Psoas muscle (tissue), 8 donors: ENCODE results near the gene B9D1. TPM values are rescaled to one million over a fixed set of nuclear protein-coding genes. Genes with fewer than 3 reads are reported as not detected.

ENCODE experiments used
- ATAC-seq, 4 donors: fragments of 200-7000 bp; cut with Tn5 transposase; one replicate each; pipeline ENCODE4 v1.9.1; 2020; ENCODE audit warnings: moderate library complexity in 3 of 4, mild to moderate bottlenecking in 2 of 4
- DNase-seq, 2 donors: peaks; one replicate each; pipeline ENCODE4 v3.0.0-alpha.2; 2020
- H3K27ac ChIP-seq: fragments of 200-600 bp; one replicate; pipeline ENCODE4 v1.8.0; 2022
- H3K27me3 ChIP-seq, 3 donors: fragments of 200-600 bp in 1 of 3; one replicate each; pipeline versions ENCODE4 v1.6.1 to v1.8.0; 2013 to 2022; ENCODE audit warnings: low read length in 2 of 3, mild to moderate bottlenecking in 2 of 3, moderate library complexity in 1 of 3; ENCODE audit not compliant: insufficient read depth in 3 of 3
- H3K36me3 ChIP-seq, 2 donors: fragments of 200-600 bp in 1 of 2; one replicate each; pipeline versions ENCODE4 v1.6.1 to v1.8.0; 2013 to 2022; ENCODE audit warnings: low read depth in 1 of 2, mild to moderate bottlenecking in 1 of 2, moderate library complexity in 1 of 2; ENCODE audit not compliant: insufficient read depth in 1 of 2
- H3K4me1 ChIP-seq: fragments of 200-600 bp; one replicate; pipeline ENCODE4 v1.8.0; 2022
- H3K4me3 ChIP-seq: fragments of 200-600 bp; one replicate; pipeline ENCODE4 v1.8.0; 2022; ENCODE audit warnings: mild to moderate bottlenecking
- H3K9me3 ChIP-seq: fragments of 200-600 bp; one replicate; pipeline ENCODE4 v1.8.0; 2022
- CTCF ChIP-seq: fragments of 200-600 bp; IDR thresholded peaks from one replicate; pipeline ENCODE4 v1.8.0; 2022; ENCODE audit warnings: antibody characterized with exemption
- whole genome bisulfite sequencing, 3 donors: extraction: QIAGEN DNeasy Blood & Tissue Kit; methylation state at CpG; one replicate each; pipeline versions ENCODE4 v1.1.6 to v1.1.7; 2013; 5-methylcytosine and 5-hydroxymethylcytosine counted together
- intact Hi-C, 2 donors: fragments of 100-400 bp; cut with DNase I; formaldehyde crosslinking; loops; one replicate each; pipeline versions ENCODE4 v1.11.0 to v1.14.2; 2022
- polyA plus RNA-seq, 3 donors: library from polyadenylated mRNA; stranded (reverse); fragments of 200-250 nt; gene quantifications; one replicate each; pipeline ENCODE4 v1.2.3, GENCODE V29; 2013
- total RNA-seq, 4 donors: library from RNA; stranded (reverse); fragmentation: NEBNext Ultra II Directional in 2 of 4; extraction: Animal tissue kit (Norgen Biotek cat#: 25700) in 2 of 4; gene quantifications; one replicate each; pipeline versions ENCODE4 v1.2.1 to v1.2.4, GENCODE V29; 2021 to 2023
- donor health status: healthy with polysubstance abuse.
- donor health status: DM: no; HTN: no; CAD: no; lungs with moderate emphysema.
- donor health status: Bipolar disorder and iron deficiency.
- donor health status: healthy.
- donor health status: DM: yes; HTN: yes; CAD: no.
- donor health status: DM: no; HTN: no; CAD: no.
- donor health status: DM: no; HTN: no; CAD: no.
- donor health status: DM: yes; HTN: yes; CAD: no.

Gene B9D1
- total and polyA plus RNA-seq, 7 donors, result 4.7 to 9.2 (median 7.0) TPM

- no peaks in the 10 kb centered on the region for H3K36me3 ChIP-seq
- 82 to 88% (median 83%) methylated on average over 1 of the region's 1 CpG for WGBS, 3 donors
- no peaks in the 10 kb centered on the region for H3K27me3 ChIP-seq
- no peaks in the 10 kb centered on the region for H3K9me3 ChIP-seq
- intact Hi-C loops, result no loop called here
- DNase-seq, result no peak
- no peak overlapping the region for H3K27ac ChIP-seq
- ATAC-seq, result no peak
- H3K4me1 ChIP-seq, result no peaks in the 10 kb centered on the region
- no peak for TF ChIP-seq CTCF
- H3K4me3 ChIP-seq, result no peak overlapping the region
Measured at GRCh38 chr17:19404264-19404663, 41.7 kb upstream of the B9D1 start.

- no peaks in the 10 kb centered on the region for H3K9me3 ChIP-seq
- TF ChIP-seq CTCF, result no peak
- DNase-seq (no peak), ATAC-seq (no peak)
- no peak overlapping the region for H3K27ac ChIP-seq
- no peak overlapping the region for H3K4me3 ChIP-seq
- 85 to 94% (median 90%) methylated on average over 4 of the region's 4 CpGs for WGBS, 3 donors
- intact Hi-C loops, result no loop called here
- H3K27me3 ChIP-seq, result no peaks in the 10 kb centered on the region
- H3K36me3 ChIP-seq, result no peaks in the 10 kb centered on the region
- H3K4me1 ChIP-seq, result no peaks in the 10 kb centered on the region
Measured at GRCh38 chr17:19403021-19403420, 40.5 kb upstream of the B9D1 start.

GRCh38 chr17:19402171-19402570, 39.6 kb upstream of the B9D1 start:
- 50 to 65% (median 55%) methylated on average over 1 of the region's 1 CpG for WGBS, 3 donors
- no peaks in the 10 kb centered on the region for H3K4me1 ChIP-seq
- no peaks in the 10 kb centered on the region for H3K36me3 ChIP-seq
- H3K4me3 ChIP-seq, result no peak overlapping the region
- H3K9me3 ChIP-seq, result no peaks in the 10 kb centered on the region
- TF ChIP-seq CTCF, result no peak
- H3K27me3 ChIP-seq, result no peaks in the 10 kb centered on the region
- DNase-seq (no peak), ATAC-seq (no peak)
- intact Hi-C loops, result no loop called here
- no peak overlapping the region for H3K27ac ChIP-seq

GRCh38 chr17:19401321-19402010, 38.9 kb upstream of the B9D1 start:
- WGBS, 3 donors, result 78 to 84% (median 79%) methylated on average over 8 of the region's 8 CpGs
- H3K36me3 ChIP-seq, result no peaks in the 10 kb centered on the region
- DNase-seq (no peak), ATAC-seq (no peak)
- H3K27me3 ChIP-seq, result no peaks in the 10 kb centered on the region
- no peaks in the 10 kb centered on the region for H3K9me3 ChIP-seq
- no peak for TF ChIP-seq CTCF
- no peak overlapping the region for H3K4me3 ChIP-seq
- no peak overlapping the region for H3K27ac ChIP-seq
- no peaks in the 10 kb centered on the region for H3K4me1 ChIP-seq
- intact Hi-C loops, result no loop called here
